ENCODE measurements around the gene AQP10.
"Not testable (repeated sequence)": the region's sequence is repeated elsewhere in the genome, so short reads cannot be mapped to it uniquely, and the experiment has no call there.

GRCh38 chr1:154321609-154321934 is 679 bp downstream of the AQP10 start:
- TF ChIP-seq CTCF (IDR thresholded peaks at IDR 0.05 in 4 of 5, conservative IDR thresholded peaks at IDR 0.05 in 1 of 5); POLR2A (IDR thresholded peaks at IDR 0.05): not testable (repeated sequence)

Data from gastrocnemius medialis (tissue), 4 donors.